SH-SY5Y (cell line): ENCODE results near the gene TRAF5.

Source experiments
- GATA2 ChIP-seq: IDR thresholded peaks from 2 replicates; pipeline ENCODE4 v1.6.1; 2011; ENCODE audit warnings: mild to moderate bottlenecking, low read depth, low read length
- GATA3 ChIP-seq: IDR thresholded peaks from 2 replicates; pipeline ENCODE4 v1.6.1; 2011; ENCODE audit warnings: low read depth, mild to moderate bottlenecking, low read length, moderate library complexity

- no peak for TF ChIP-seq GATA2
- TF ChIP-seq GATA3: no peak
These were observed 8.4 kb downstream of the TRAF5 start for GRCh38 chr1:211334986-211335385.
